T1000 (cell line): ENCODE results near the gene E2F8.

Experiments
- DNase-seq: peaks from one replicate; lab custom pipeline; 2025; ENCODE audit warnings: mixed read lengths; lab: John Stamatoyannopoulos, UW

The E2F8 gene

GRCh38 chr11:19220903-19221724 is 19.6 kb downstream of the E2F8 start:
- DNase-seq = no peak

- DNase-seq = no peak
Measured at GRCh38 chr11:19218786-19219460, 21.8 kb downstream of the E2F8 start.

- no peak for DNase-seq
Measured at GRCh38 chr11:19218216-19218615, 22.5 kb downstream of the E2F8 start.

DNA sequence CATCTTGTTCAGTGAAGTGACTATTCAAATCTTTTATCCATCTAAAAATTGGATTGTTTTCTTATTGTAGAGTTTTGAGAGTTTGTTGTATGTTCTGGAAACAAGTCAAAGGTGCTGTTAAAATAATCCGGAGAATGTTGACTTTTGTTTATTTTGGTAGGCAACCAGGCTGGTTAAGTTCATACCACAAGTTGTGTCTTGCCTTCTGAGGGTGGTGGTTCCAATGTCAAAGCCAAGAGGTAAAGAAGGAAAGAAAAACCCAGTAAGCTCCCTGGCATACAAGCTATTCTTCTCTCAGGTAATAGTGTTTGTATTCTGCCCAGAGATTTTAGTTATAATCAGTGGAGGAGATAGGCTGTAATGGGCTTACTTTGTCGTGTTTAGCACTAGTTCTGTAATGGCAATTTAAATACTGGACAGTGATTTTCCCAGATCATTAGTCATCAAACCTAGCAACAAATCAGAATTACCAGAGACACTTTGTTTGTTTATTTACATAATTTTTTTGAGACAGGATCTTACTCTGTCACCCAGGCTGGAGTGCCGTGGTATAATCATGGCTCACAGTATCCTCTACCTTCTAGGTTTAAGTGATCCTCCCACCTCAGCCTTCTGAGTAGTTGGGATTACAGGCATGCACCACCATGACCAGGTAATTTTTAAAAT is 23.9 kb downstream of the E2F8 start:
- no peak for DNase-seq

DNA sequence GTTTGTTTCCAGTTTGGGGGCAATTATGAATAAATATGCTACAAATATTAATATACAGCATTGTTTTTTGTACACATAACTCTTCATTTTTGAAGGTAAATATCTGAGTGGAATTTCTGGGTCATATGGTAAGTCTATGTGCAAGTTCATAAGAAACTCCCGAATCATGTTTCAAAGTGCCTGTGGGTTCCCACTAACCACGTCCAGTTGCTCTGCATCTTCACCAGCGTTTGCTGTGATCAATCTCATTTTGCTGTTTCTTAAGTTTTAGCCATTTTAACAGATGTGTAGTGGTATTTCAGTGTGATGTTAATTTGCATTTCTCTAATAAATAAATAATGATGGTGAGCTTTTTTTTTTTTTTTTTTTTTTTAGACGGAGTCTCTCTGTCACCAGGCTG is 24.7 kb downstream of the E2F8 start:
- no peak for DNase-seq

GRCh38 chr11:19209617-19210370 is 31.0 kb downstream of the E2F8 start:
- DNase-seq = no peak

- no peak for DNase-seq
Measured at GRCh38 chr11:19208959-19209546, 31.7 kb downstream of the E2F8 start.

- DNase-seq = no peak
Measured at GRCh38 chr11:19208181-19208580, 32.6 kb downstream of the E2F8 start.

DNA sequence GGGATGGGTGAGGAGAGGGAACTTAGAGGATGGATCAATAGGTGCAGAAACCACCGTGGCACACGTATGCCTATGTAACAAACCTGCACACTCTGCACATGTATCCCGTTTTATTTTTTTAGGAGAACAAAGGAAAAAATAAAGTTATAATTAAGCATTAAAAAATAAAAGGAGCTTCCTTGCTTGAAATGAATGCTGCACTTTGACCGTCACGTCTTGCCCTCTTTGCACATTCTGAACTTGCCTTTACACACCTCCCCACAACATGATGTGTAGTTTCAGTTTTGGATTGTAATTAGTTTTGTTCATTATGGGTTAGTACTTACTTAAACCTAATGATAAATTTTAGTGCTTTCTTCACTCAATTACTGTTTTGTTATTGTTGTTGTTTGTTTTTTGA is 35.9 kb downstream of the E2F8 start:
- DNase-seq = no peak

DNA sequence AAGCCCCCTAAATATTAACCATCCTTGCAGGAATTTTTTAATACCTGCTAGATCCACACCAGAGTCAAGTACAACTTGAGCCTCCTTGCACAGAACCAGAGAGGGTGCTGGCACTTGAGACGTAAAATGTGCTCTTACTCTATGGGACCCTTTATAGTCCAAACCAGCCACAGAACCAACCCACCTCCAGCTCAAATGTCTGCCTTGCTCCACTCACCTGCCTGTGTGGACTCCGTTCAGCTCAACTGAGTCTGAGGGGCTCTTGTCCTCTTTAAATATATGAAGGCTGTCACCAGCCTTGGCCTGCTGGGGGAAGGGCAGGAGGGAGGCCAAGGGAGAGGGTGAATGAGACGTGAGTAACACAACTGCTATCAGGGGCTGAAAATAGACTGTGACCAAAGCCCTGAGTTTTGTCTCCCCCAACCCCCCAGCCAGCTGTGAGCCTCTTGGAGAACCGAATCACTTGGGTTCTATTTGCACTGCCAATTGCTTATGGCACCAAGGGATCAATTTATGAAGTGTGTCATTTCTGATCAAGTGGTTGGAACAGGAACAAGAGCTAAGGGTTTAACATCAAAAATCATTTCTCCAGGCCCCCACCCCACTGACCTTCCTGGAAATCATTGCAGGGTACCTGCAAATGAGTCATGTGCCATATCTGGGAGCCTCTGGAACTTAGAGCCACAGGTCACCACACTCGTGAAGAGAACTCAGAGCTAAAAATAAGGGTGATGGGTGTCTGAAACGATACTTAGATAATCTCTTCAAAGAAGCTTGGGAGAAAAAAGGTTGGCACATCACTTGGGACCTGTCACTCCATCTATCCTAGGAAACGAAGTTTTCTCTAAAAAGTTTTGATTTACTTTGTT is 38.8 kb downstream of the E2F8 start, which contains the start of gene CSRP3:
Gene CSRP3 (minus strand): TSS at position 247 of the 869 bp plus-strand sequence. CDS start 9,535 bp downstream, outside the sequence.
- DNase-seq = no peak

GRCh38 chr11:19200410-19201201 is 40.1 kb downstream of the E2F8 start:
- no peak for DNase-seq

DNA sequence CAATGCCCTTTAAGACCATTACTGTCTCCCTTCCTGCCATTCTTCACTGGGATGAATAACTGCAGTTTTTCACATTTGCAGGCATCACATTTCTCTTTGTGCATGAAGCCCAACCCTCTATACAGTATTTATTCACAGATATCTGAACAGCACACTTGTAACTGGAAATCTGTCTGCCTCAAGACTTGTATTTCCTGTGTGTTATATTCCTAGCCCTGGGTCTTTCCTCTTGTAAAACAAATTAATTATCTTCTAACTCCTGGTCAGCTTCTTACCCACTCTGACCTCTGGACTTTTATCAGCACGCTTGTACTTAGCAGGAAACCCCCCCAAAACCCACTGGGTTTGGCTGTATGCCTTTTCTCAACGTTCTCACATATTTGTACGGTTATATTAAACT is 41.0 kb downstream of the E2F8 start:
- DNase-seq = no peak

DNA sequence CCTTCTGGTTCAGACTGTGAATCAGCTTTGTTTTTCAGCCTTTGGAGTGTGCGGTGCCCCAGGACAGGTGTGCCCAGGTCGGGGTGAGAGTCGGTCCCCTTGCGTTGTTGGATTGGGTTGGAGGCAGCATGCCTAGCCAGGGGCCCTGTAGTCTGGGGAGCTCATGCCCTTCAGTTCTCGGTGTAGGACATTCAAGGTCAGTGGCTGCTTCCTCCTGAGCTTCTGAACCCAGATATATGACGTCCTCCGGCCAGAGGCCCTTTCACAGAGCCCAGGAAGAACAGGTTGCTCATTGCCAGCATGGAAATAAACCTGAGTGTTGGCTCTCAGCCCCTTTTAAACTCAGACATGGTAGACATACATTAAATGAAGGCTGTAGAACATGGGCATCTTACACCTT is 41.7 kb downstream of the E2F8 start:
- DNase-seq = no peak

DNA sequence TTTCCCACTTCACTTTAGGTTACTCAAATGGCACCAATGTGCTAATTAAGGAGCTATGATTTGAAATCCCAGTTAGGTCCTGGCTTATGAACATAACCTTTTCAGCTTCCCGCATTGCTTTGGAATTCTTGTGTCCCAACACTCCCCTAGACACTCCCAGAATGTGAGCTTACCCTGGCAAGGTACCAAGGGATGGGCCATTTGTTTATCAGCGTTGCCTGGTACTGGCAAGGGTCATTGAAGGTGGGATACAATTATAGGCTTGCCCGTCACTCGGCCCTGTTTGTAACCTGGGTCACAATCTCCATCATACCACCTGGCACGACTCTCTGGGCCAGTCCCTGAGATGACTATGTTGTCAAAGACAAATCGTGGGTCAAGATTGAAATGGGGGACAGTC is 44.3 kb downstream of the E2F8 start:
- DNase-seq = no peak

GRCh38 chr11:19194620-19195308 is 46.0 kb downstream of the E2F8 start:
- DNase-seq = no peak

- no peak for DNase-seq
Measured at GRCh38 chr11:19193916-19194315, 46.8 kb downstream of the E2F8 start.

DNA sequence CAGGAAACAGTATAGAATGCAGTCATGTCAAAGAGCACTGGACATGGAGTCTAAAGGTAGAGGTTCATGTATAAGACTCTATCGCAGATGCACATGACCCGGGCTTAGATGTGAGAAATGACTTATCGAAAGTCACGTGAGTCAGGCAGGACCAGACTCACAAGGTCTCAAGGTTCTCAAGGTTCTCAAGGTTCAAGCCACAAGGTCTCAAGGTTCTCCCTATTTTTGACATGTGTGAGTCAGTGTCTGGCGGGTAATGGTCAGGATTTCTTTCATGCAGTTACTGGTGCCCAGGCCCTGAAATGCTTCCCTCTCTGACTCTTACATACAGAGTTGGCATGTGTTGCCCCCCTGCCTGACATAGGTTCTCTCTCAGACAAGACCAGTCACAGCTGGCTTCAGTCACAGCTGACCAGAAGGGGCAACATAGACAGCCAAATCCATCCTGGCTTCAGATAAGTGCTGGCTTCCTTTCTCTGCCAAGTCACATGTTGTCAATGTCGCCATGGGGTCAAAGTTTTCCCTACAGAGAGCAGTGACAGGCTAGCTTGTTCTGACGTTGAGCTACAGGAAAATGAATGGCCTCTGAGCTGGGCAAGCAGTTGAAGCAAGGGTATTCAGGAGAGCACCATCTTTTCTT is 49.1 kb downstream of the E2F8 start:
- DNase-seq = no peak

- no peak for DNase-seq
Measured at GRCh38 chr11:19187833-19188258, 52.9 kb downstream of the E2F8 start.
